HFF-Myc (cell line): Measurements from ENCODE around the gene WFDC6.

Experiments
- DNase-seq: peaks from one replicate; pipeline ENCODE4 v3.0.0-alpha.2; 2011; ENCODE audit warnings: low read depth; ENCODE audit errors: extremely low read depth
- H3K4me3 ChIP-seq: replicated peaks from 2 replicates; pipeline ENCODE4 v1.5.1; 2011; ENCODE audit warnings: low read depth, mild to moderate bottlenecking, control low read depth, low read length
- CTCF ChIP-seq: IDR thresholded peaks from 2 replicates; pipeline ENCODE4 v1.5.1; 2012; ENCODE audit warnings: mild to moderate bottlenecking, low read depth, low read length, control low read depth; ENCODE audit errors: missing control alignments

Gene WFDC6

DNA sequence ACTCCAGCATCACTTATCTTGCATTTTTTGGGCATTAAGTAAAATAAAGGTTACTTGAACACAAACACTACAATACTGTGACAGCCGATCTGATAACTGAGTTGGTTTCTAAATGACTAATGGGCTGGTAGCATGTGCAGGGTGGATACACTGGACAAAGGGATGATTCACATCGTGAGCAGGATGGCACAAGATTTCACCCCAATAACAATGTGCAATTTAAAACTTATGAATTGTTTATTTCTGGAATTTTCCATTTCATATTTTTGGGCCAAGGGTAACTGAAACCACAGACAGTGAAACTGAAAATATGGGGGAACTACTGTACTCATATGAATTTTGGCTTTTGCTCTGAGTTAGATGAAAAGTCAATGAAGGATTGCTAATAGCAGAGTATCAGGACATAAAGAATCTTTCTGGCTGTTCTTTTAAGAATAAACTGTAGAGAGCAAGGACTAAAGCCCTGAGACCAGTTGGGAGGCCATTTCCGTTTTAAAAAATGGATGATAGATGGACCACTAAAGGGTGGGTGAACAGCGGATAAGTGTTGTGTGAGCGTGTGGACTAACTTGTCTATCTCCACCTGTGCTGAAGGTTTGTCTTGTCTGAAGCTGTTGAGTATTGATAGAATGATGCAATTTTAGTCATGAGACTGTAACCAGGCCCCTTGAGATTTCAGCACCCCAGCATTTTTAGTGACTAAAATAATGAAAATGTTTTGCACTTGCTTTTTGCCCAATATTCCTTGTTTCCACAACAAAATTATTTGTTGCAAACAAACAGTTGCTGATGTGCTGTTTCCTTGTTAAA is 32.1 kb downstream of the WFDC6 start:
- no peak for DNase-seq
- TF ChIP-seq CTCF: no peak
- no peak overlapping the region for H3K4me3 ChIP-seq

- no peak for TF ChIP-seq CTCF
- no peak overlapping the region for H3K4me3 ChIP-seq
- no peak for DNase-seq
Measured at GRCh38 chr20:45506398-45506797, 32.9 kb downstream of the WFDC6 start.

DNA sequence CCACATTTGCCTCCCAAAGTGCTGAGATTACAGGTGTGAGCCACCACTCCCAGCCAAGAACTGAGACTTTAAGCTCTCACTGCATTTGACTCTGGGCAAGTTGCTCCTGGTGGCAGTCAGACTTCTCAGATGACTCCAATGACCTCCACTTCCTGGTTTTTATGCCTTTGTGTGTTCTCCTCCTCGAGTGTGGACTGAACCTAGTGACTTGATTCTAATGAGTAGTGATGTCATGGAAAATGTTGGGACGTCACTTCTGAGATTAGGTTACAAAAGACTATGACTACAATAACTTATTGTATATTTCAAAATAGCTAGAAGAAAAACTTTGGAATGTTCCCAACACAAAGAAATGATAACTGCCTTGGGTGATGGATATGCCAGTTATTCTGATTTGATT is 35.9 kb downstream of the WFDC6 start:
- TF ChIP-seq CTCF: no peak

DNA sequence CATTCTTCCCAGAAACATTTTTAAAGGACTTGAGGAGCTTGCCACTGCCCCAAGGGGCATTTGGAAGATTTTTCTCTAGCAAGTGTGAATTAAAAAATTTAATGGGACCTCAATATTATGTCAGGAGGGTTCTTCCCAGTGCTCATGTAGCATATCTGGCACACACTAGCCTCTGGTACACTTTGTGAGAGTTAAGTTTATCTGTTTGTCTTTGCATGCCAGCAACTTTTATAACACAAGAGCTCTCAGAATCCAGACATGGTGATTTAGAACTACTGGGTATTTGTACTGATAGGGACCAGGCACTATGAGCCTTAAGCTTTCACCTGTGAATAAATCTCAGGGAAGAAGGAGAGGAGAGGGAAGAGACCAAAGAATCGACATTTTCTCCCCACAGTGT is 36.7 kb downstream of the WFDC6 start:
- DNase-seq: no peak
- H3K4me3 ChIP-seq: no peak overlapping the region
- no peak for TF ChIP-seq CTCF

More for the DNA sequence above, 35.9 kb downstream of the WFDC6 start:
- H3K4me3 ChIP-seq: no peak overlapping the region
- no peak for DNase-seq

- no peak for DNase-seq
- no peak for TF ChIP-seq CTCF
- H3K4me3 ChIP-seq: no peak overlapping the region
Measured at GRCh38 chr20:45501600-45501999, 37.7 kb downstream of the WFDC6 start.

- no peak for DNase-seq
- H3K4me3 ChIP-seq: no peak overlapping the region
- TF ChIP-seq CTCF: no peak
Measured at GRCh38 chr20:45500022-45500421, 39.3 kb downstream of the WFDC6 start.
